ENCODE results near the gene TMUB2. TPM values are rescaled to one million over a fixed set of nuclear protein-coding genes. Genes with fewer than 3 reads are reported as not detected.
"Not testable (repeated sequence)": the region's sequence is repeated elsewhere in the genome, so short reads cannot be mapped to it uniquely, and the experiment has no call there.

TMUB2 gene
- total RNA-seq, 6 donors from 2014 or later: 28.5 to 46.1 (median 34.9) TPM

- ATAC-seq (ENCODE audit: low FRiP score in 2 of 2) (no peak), DNase-seq (no peak)
- no peak overlapping the region for H3K27ac ChIP-seq
- no peaks in the 10 kb centered on the region for H3K36me3 ChIP-seq
- peaks cover 6 to 8% (median 7%) of the 10 kb centered on the region in 4 donors for H3K4me1 ChIP-seq
- no peak overlapping the region for H3K4me3 ChIP-seq
- H3K9me3 ChIP-seq: no peaks in the 10 kb centered on the region
- no peaks in the 10 kb centered on the region for H3K27me3 ChIP-seq
- WGBS, 2 donors: 50 to 70% methylated on average over 2 of the region's 2 CpGs
- TF ChIP-seq POLR2AphosphoS5 (IDR thresholded peaks at IDR 0.05) (no peak), CTCF (IDR thresholded peaks at IDR 0.05) (no peak), POLR2A (IDR thresholded peaks at IDR 0.05) (no peak), EP300 (IDR thresholded peaks at IDR 0.05) (no peak)
Observed at GRCh38 chr17:44146375-44147346, 40.1 kb upstream of the TMUB2 start.

- no peak overlapping the region for H3K27ac ChIP-seq
- WGBS, 2 donors: 92 to 93% methylated on average over 2 to 4 of the region's 4 CpGs
- H3K27me3 ChIP-seq: no peaks in the 10 kb centered on the region
- DNase-seq: no peak
- H3K9me3 ChIP-seq: no peaks in the 10 kb centered on the region
- TF ChIP-seq POLR2A (IDR thresholded peaks at IDR 0.05) (no peak), EP300 (IDR thresholded peaks at IDR 0.05) (no peak), CTCF (IDR thresholded peaks at IDR 0.05) (no peak), POLR2AphosphoS5 (IDR thresholded peaks at IDR 0.05) (no peak)
- no peaks in the 10 kb centered on the region for H3K4me1 ChIP-seq
- H3K36me3 ChIP-seq: no peaks in the 10 kb centered on the region
- ATAC-seq (ENCODE audit: low FRiP score in 2 of 2): no peak
- no peak overlapping the region for H3K4me3 ChIP-seq
Observed at GRCh38 chr17:44147812-44148211, 39.0 kb upstream of the TMUB2 start.

- H3K36me3 ChIP-seq; H3K27me3 ChIP-seq; H3K4me3 ChIP-seq; H3K4me1 ChIP-seq; H3K27ac ChIP-seq; DNase-seq; H3K9me3 ChIP-seq; ATAC-seq (ENCODE audit: low FRiP score in 2 of 2): not testable (repeated sequence)
- 83 to 89% methylated on average over 3 of the region's 3 CpGs for WGBS, 2 donors
Observed at GRCh38 chr17:44149066-44149465, 37.7 kb upstream of the TMUB2 start.

- TF ChIP-seq POLR2A (IDR thresholded peaks at IDR 0.05) (no peak), EP300 (IDR thresholded peaks at IDR 0.05) (no peak), POLR2AphosphoS5 (IDR thresholded peaks at IDR 0.05) (no peak), CTCF (IDR thresholded peaks at IDR 0.05) (no peak)
- Histone ChIP-seq H3K9me3 (no peaks in the 10 kb centered on the region), H3K4me1 (no peaks in the 10 kb centered on the region), H3K27me3 (no peaks in the 10 kb centered on the region), H3K4me3 (no peak overlapping the region), H3K36me3 (no peaks in the 10 kb centered on the region), H3K27ac (no peak overlapping the region)
- no peak for DNase-seq
- no peak for ATAC-seq (ENCODE audit: low FRiP score in 2 of 2)
- WGBS, 2 donors: 95 to 96% methylated on average over 4 of the region's 4 CpGs
Observed at GRCh38 chr17:44149750-44150329, 36.9 kb upstream of the TMUB2 start.

- DNase-seq (no peak), ATAC-seq (ENCODE audit: low FRiP score in 2 of 2) (no peak)
- H3K36me3 ChIP-seq: no peaks in the 10 kb centered on the region
- H3K27me3 ChIP-seq: no peaks in the 10 kb centered on the region
- H3K4me3 ChIP-seq: no peak overlapping the region
- H3K27ac ChIP-seq: no peak overlapping the region
- WGBS, 2 donors: 94 to 96% methylated on average over 4 of the region's 4 CpGs
- TF ChIP-seq POLR2A (IDR thresholded peaks at IDR 0.05) (no peak), EP300 (IDR thresholded peaks at IDR 0.05) (no peak), CTCF (IDR thresholded peaks at IDR 0.05) (no peak), POLR2AphosphoS5 (IDR thresholded peaks at IDR 0.05) (no peak)
- no peaks in the 10 kb centered on the region for H3K4me1 ChIP-seq
- no peaks in the 10 kb centered on the region for H3K9me3 ChIP-seq
Observed at GRCh38 chr17:44152875-44153274, 33.9 kb upstream of the TMUB2 start.

Measured in upper lobe of left lung (tissue), 6 donors.